Stimulated activated CD8-positive, alpha-beta memory T cell treated with anti-CD3 and anti-CD28 coated beads, Interleukin-12 subunit alpha, Interleukin-12 subunit beta, amount 100 ng/mL, for 4 hours (primary cell): ENCODE measurements around the gene DECR2.
"Not testable (repeated sequence)": the region's sequence is repeated elsewhere in the genome, so short reads cannot be mapped to it uniquely, and the experiment has no call there.

Experiments used
- DNase-seq: peaks from one replicate; pipeline ENCODE4 v3.0.0-alpha.2; 2020; ENCODE audit warnings: low read depth

The DECR2 gene

GRCh38 chr16:367333-367903 is 34.3 kb upstream of the DECR2 start:
- DNase-seq = no peak

DNA sequence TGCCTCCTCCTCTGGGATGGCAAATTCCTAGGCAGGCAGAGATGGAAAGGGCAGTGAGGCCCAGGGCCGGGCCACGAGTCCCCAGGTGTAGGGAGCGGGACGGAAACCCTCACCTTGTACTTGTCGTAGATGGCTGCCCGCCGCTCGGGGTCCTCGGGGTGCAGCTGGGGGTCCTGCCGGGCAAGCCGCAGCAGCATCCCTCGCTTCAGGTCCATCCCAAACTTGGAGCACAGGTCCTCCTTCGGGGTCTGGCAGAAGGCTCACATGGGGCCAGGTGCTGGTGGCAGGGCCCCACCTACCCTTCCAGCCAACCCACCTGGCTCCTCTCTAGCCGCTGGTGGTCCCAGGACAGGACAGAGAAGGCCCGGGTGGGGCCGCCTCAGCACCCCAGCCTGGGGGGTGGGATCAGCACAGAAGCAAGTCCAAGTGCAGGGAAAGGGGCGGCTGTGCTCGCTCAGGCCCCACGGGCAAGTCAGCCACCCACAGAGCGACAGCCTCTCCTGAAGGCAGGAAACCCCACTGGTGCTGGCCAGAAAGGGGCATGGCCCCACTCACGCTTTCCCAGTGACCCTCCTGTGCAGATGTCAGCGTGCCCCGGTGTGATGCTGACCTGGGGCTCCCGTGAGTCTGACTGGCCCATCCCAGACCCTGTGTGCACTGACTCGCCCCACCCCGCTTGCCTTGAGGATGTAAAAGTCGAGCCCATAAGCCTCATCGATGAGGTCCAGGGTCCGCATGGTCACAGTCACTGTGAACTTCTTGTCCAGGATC is 33.1 kb upstream of the DECR2 start:
- no peak for DNase-seq

DNA sequence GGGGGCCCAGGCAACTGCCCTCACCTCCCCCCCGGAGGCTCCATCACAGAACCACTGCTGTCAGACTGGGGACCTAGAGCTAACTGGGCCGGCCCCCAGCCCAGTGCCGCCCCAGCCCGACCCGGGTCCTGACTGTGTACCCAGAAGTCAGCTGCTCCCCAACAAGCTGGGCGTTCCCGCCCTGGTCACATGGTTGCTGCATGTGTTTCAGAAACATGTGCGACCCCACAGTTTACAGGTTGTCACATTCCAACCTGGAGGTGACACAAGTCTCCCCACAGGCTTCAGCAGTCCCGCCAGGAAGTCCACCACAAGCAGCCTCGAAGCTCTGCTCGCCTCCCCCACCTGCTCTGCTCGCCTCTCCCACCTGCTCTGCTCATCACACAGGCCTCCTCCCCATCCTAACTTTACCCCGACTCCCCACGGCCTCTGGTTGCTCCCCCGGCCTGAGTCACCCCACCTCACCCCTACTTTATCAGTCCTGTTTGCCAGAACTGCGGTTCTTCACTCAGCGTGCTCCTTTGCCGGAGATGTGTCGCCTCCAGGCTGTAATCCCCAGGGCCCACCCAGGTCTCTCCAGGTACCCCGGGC is 32.3 kb upstream of the DECR2 start:
- DNase-seq = no peak

DNA sequence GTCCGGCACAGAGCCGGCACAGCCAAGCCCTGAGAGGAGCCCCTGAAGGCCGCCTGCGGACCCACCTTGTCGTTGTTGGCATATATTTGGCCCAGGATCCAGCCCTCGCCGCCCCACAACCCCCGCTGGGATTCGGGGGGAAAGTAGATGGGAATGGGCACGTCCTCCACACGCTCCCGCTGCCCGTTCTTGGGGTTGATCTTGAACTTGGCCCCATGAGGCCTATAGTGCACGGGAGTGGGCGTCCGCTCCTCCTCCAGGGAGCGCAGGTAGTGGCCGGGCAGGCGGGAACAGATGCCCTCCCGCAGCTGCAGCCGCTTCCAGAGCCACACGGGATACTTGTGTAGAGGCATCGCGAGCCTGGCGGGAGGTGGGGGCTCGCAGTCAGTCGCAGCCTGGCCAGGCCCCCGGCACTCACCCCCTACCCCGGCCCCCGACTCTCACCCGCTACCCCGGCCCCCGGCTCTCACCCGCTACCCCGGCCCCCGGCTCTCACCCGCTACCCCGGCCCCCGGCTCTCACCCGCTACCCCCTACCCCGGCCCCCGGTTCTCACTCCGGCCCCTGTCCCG is 31.7 kb upstream of the DECR2 start:
- DNase-seq = no peak

- DNase-seq = peak; percentile 79
Observed at GRCh38 chr16:370443-370842, 31.2 kb upstream of the DECR2 start, which contains the start of gene MRPL28. Gene MRPL28, minus strand, starts transcription at chr16:370538. Its CDS starts 320 bp downstream, at chr16:370218.

- DNase-seq = no peak
Observed at GRCh38 chr16:370979-371514, 30.6 kb upstream of the DECR2 start.

DNA sequence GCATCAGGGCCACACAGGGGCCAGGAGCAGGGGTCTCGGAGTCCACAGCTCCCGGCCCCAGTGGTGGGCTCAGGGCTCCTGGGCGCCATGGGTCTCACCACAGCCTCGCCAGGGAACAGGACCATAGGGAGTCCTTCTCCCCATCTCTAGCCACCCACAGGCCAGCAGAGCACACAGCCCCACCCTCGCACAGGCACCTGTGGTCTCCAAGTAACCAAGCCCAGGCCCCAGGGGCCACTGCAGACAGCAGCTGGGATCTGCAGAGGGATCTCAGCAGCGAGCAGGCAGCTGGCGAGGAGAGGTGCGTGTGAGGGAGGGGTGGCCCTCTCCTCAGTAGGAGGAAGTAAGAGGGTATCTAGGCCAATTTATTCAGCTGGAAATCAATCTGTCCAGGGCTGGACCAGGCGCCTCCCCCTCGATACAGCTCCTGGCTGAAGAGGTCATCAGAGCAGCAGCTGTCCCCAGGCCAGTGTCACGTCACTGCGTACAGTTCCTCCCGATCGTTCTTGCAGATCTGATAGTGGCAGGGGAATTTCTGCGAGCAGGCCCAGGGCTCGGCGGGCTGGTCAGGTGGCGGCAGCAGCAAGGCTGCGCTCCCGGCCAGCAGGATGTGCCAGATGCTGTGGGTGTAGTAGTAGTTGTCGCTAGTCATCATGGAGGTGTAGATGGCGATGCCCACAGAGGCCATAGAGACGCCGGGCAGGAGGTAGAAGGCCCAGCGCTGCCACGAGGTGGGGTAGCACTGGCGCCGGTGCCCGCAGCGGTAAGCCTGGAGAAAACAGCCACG is 30.0 kb upstream of the DECR2 start:
- DNase-seq = no peak

- DNase-seq = no peak
Observed at GRCh38 chr16:372302-372983, 29.2 kb upstream of the DECR2 start.

DNA sequence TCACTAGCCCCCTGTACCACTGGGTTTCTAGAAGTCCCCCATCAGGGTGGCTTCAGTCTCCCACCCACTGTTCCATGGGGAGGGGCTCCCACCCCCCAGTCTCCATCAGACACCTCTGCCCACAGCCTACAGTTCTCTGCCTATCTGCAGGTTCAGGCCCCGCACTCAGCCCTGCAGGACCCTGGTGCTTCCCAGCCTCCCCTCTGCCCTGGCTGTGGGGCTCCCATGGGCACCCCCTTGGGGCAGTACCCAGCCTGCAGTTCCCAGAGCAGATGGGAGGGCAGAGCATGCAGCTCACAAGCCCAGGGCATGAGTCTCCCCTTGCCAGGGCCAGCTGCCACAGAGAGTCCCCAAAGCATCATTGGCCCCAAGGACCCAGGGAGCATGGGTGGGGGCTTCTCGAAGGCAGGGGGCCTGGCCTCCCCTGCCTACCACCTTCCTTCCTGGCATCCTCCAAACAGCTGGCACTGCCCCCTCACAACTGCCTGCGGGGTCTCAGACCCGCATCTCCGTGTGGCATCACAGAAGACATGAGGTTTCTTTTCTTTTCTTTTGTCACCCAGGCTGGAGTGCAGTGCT is 28.6 kb upstream of the DECR2 start:
- no peak for DNase-seq

- no peak for DNase-seq
Observed at GRCh38 chr16:373848-374615, 27.7 kb upstream of the DECR2 start.

DNA sequence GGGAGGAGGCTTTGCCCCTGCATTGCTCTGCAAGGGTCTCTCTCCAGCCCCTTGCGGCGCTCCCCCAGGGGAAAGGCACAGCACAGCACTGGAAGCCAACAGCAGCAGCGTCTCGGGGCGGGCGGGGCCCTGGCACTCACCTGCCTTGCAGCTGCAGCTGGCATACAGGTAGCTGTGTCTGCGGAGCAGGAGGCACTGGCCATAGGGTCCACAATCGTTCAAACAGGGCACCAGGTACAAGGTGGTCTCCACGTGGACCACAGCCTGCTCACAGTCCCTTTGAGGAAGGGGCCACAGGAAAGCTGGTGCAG is 27.1 kb upstream of the DECR2 start:
- no peak for DNase-seq

DNA sequence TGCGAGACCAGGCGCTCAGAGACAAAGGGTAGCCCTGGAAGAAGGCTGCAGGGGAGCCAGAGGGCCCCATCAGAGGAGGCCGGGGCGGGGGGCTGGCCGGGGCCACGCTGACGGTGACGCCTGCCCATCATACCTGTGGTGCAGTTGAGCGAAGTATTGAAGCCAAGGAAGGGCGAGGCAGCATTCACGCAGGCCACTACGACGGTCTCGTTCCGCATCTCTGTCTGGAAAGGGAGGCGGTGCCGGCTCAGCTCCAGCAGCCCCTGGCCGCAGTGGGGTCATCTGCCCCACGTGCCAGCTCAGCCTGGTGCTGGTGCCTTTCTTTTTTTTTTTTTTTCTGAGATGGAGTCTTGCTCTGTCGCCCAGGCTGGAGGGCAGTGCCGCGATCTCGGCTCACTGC is 26.5 kb upstream of the DECR2 start:
- no peak for DNase-seq

GRCh38 chr16:375927-376816 is 25.5 kb upstream of the DECR2 start:
- DNase-seq = no peak

DNA sequence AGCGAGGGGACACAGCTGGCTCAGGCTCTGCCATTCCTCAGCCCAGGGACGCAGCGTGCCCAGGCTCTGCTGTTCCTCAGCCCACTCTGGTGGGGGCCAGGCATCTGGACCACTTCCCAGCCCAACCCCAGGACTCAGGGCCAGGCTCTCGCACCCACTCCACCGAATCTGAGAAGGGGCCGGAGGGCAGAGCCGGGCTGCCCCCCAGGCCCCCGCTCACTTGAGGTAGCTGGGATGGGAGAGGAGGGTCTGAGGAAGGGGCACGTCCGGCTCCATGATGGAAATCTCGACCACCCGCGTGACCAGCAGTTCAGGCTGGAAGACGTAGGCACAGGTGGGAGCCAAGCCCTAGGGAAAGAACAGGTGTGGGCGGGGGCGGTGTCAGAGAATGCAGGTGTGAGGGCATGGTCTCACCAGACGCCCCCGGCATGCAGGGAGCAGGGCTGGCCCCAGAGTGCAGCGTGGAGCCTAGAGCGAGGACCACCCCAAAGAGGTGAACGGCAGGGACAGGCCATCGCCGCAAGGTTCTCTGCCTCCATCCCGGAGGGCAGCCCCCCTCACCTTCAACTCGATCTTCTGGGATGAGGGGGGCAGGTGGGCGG is 24.8 kb upstream of the DECR2 start:
- DNase-seq = no peak

- DNase-seq = no peak
Observed at GRCh38 chr16:377419-377951, 24.2 kb upstream of the DECR2 start.

DNA sequence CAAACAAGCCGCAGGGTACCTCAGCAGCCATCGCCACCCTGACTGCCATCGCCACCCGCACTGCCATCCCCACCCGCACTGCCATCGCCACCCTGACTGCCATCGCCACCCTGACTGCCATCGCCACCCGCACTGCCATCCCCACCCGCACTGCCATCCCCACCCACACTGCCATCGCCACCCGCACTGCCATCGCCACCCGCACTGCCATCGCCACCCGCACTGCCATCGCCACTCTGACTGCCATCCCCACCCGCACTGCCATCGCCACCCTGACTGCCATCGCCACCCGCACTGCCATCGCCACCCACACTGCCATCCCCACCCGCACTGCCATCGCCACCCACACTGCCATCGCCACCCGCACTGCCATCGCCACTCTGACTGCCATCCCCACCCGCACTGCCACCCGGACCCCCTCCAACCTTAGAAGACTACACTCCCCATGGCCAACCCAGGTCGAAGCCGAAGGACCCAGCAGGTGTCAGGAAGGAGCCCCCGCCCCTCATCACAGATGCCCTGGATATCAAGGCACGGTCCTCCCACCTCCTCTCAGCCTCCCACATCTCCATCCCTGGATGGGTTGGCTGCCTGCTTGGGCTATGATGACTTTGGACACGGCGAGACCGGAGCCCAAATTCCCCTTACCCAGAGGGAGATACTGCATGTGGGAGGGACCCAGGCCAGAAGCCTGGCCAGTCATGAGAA is 23.4 kb upstream of the DECR2 start:
- not testable (repeated sequence) for DNase-seq

DNA sequence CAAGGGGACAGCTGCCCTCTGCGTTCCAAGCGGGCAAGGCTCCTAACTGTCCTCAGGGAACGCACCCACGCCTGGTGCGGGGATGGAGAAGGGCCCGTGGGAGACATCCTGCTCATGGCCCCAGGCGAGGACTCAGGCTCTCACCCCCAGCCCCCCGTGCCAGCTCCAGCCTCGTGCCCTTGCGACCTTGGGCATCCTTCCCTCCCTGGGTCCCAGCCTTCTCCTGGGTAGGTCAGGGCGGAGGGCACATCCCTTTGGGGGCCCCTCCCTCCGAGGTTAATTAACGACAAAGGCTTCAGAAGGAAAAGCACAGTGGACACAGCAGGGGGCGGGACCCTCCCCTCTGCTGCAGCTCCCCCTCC is 22.9 kb upstream of the DECR2 start:
- no peak for DNase-seq
